LoVo (cell line): Measurements from ENCODE around the gene CHST8.

ENCODE experiments used
- DNase-seq: peaks from one replicate; pipeline ENCODE4 v3.0.0-alpha.2; 2016; ENCODE audit warnings: low spot score

CHST8 gene

DNA sequence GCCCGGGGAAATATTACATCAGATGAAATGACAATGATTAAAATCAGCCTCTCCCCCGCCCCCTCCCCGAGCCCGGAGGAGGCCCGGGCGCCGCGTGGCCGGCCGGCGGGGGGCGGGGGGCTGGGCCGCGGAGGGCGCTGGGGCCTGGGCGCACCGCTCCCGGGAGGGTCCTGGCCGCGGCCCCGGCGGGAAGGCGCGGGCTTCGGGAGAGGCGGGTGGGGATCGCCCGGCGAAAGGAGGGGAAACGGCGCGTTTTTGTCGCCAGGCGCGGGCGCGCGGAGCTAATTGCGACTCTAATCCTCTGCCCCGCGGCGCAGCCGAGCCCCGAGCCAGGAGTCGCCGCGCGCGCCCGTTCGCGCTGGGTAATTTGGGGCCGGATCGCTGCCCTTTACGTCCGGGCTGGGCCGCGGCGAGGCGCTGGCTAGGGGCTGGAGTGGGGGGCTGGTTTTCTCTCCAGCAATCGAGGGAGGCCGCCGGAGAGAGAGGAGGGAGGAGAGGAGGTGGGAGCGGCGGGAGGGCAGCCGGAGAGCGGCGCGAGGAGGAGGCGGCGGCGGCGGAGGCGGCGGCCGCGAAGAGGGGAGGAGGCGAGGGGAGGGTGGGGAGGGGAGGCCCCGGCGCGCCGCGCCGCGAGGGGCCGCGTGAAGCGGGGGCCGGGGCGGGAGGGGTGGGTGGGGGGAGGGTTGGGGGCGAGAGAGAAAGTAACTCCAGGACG is 174.6 kb downstream of the CHST8 start, which contains the start of gene KCTD15:
Gene KCTD15, plus strand, starts transcription at position 707 of the 712 bp plus-strand sequence. CDS start 3,585 bp downstream, outside the sequence.
- DNase-seq = peak; percentile 42

- no peak for DNase-seq
These were observed 176.3 kb downstream of the CHST8 start for GRCh38 chr19:33797802-33798671.

- DNase-seq = no peak
These were observed 176.9 kb downstream of the CHST8 start for GRCh38 chr19:33798681-33799111.

- no peak for DNase-seq
These were observed 177.7 kb downstream of the CHST8 start for GRCh38 chr19:33799476-33799875.

DNA sequence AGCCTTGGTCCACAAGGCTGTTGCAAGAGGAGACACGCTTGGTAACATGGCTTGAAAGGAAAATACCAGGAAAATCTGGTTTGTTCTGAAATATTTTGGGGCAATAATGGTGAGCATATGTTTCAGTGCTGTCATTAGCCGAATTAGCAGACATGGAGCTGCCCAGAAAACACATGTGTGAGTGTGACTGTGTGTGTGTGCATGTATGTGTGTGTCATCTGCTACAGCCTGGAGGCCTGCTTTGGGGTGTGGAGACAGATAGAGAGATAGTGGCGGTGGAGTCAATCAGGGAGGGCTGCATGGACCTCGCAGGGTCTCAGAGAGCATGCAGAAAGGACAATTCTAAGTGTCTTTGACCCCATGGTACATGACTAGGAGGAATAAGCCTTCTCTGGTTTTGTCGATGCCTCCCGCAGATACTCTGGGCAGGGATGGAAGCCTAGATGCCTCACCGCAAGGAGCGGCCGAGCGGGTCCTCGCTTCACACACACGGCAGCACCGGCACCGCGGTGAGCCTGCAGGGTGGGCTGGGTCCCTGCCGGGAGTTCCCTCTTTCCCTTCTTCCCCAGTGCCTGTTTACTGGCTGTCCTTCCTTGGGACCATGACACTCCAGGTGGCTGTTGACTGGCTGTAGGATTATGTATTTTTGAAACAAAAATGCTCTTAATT is 178.4 kb downstream of the CHST8 start:
- DNase-seq = no peak

DNA sequence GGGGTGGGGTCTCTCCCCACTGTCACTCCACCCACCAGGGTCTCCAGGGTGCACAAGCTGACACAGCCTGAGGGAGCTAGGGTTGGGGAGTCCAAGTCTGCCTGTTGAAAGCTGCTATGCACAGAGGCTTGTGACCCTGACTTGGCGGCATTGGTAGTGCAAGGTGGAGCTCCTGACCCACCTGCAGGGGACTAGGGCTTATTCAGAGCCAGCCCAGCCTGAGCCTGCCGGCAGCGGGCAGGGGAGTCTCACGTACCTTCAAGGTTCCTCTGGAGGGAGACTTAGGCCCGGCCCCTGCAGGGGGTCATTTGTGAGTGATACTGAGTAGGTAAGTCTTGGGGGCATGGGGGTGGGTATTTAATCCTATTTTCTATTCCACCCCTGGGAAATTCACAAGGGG is 179.7 kb downstream of the CHST8 start:
- no peak for DNase-seq

DNA sequence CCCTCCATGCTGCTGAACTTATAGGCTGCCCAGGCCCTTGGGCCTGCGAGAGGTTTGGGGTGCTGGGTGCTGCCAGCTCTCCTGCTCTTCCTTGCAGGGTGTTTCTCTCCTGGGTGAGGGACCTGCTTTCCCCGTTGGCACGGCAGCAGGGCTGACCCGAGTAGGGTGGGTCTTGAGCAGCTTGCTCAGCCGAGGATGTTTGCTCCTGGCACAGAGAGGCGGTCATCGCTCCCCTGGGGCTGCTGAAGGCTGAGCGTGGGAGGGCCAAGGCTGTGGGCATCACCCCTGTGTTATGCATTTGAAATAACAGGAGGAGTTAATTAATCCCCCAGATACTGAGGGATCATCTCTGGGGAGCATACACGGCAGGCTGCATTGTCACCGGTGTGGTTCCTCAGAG is 180.2 kb downstream of the CHST8 start:
- no peak for DNase-seq

GRCh38 chr19:33802801-33803200 is 181.0 kb downstream of the CHST8 start:
- DNase-seq = no peak

DNA sequence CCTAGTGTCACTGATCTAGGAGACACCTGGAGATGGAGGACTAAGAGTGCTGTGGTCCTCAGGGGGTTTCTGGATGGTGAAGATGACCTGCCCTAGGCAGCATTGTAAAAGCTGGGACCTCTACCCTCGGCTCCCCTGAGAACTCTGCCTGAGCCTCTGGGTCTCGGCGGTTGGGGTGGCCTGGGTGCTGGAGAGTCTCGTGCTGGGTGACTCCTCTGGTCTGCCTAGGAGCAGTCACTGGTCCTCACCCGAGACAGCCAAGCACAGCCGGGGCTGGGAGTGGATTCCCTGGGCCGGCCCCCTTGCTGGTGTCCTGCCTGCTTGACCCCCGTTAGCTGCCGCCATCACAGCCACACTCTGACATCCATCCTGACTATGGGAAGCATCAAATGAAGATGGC is 181.6 kb downstream of the CHST8 start:
- no peak for DNase-seq

DNA sequence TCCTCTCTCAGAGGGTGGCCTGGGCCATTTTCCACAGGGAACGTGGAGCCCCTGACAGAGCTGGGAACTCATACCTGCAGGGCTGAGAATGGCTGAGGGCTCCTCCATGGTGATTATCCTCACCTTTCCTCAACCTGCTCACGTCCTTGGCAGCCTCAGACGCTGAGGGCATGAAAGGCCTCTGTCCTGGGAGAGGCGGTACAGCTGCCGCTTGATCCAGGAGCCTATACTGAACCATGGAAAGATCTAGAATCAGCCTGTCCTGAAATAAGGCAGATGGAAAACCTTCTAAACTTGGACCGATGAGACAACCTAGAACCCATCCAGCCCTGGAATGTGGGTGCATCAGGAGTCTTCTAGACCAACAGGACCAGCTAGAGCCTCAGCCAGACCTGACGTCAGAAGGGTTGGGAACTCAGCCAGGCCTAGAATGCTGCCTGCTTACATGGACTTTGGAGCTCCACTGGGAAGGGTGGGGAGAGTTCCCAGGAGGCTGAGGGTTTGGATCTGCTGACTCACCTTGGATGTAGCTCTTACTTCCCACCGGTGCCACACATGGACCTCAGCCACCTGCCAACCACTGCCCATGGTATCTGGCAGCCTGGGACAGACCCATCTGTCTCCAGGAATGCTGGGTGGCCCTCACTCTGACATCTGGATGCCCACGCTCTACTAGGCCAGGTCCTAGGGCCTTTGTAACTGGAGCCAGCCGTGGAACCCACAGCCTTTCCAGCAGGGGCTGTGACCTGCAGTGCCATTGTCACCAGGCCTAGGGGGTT is 182.5 kb downstream of the CHST8 start:
- DNase-seq = peak; percentile 91

- DNase-seq = no peak
These were observed 183.6 kb downstream of the CHST8 start for GRCh38 chr19:33805313-33805712.

DNA sequence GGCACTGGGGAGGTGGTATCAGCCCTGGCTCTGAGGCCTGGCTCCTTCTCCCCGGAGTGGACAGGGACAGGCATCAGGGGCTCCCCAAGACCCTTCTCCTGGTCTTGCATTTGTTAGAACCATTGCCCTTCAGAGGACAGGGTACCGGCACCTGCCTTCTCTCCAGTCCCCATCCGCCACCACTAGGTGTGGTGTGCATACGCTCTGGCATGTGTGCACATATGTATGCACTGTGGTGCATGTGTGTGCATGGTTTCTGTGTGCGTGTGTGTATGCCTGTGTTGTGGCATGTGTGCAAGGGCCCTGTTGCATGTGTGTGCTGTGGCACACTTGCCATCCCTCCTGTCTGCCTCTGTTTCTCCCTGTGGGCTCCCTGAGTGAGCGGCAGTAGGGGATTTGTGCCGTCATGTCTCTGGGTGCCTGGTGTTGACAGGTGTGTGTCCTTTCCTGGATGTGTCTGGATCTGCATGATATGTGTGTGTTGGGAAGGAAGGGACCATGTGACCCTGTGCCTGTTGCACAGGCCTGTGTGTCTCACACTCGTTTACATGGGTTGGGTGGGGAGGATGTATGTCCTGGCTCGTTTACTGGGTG is 184.2 kb downstream of the CHST8 start:
- DNase-seq = no peak

DNA sequence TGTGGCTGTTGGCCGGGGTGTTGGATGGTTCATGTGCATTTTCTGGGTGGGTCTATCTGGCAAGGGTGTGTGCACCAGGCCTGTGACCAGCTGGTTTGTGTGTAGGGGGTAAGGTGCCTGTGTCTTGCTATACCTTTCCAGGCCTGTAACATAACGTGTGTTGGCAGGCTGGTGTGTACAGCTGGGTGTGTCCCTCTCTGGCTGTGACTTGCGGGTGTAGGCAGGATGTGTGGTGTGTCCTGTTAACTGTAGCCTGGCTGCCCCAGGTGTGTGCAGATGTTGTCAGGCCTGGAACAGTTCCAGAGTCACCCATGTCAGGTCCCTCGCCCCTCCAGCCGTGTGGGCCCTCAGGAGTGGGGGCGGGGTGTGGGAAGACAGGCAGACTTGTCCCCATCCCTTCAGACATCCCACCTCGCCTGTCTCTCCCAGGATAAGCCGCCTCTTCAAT is 184.7 kb downstream of the CHST8 start:
- no peak for DNase-seq

DNA sequence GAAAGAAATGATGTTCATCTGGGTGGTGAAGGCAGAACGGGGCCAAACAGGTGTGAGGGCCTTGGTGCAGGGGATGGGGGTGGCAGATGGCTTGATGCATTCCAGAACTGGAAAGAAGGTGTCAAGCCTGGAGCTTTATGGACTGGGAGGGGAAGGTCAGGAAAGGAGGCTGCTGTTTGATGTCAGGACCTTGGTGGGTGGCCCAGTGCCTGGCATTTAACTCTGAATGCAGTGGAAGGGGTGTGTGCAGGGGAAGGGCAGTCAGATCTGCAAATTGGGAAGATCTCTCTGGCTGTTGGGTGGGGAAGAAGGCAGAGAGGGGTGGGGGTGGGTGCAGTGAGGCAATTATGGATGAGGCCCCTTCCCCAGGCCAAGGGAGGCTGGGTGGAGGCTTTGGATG is 186.6 kb downstream of the CHST8 start:
- DNase-seq = no peak

- DNase-seq = no peak
These were observed 188.2 kb downstream of the CHST8 start for GRCh38 chr19:33809960-33810359.

- no peak for DNase-seq
These were observed 189.1 kb downstream of the CHST8 start for GRCh38 chr19:33810821-33811220.

DNA sequence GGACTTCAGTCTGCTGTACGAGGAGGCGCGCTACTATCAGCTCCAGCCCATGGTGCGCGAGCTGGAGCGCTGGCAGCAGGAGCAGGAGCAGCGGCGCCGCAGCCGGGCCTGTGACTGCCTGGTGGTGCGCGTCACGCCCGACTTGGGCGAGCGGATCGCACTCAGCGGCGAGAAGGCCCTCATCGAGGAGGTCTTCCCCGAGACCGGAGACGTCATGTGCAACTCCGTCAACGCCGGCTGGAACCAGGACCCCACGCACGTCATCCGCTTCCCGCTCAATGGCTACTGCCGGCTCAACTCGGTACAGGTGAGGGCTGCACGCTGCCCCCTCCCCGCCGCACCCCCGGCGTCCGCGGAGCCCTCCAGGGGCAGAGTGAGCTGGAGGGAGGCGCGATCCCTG is 189.5 kb downstream of the CHST8 start:
- no peak for DNase-seq

DNA sequence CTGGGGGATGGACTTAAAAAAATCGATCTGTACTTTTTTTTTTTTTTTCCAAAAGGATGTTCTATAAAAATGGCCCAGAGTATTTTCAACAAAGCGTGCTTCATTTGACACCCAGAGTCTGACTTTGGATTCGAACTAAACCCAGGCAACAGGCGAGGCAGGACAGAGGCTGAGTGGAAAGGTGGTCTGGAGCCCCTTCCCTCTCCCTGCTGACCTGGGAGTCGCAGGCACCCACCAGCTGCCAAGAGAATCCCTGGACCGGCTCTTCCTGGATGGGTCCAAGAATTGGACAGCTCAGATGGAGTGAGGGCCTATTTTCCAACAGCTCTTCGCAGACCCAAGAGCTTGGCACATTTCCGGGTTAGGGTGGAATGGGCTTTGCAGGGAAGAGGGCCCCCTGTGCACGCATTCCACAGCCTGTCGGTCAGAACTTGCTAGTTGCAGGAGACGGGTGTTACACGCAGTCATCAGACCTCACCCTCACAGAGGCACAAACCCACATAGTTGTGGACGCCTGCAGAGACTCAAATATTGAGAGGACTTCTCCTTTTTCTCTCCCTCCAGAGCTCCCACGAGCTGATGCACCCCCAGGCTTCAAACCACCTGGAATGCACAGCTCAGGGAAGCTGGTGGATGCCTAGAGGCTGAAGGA is 190.1 kb downstream of the CHST8 start:
- no peak for DNase-seq

DNA sequence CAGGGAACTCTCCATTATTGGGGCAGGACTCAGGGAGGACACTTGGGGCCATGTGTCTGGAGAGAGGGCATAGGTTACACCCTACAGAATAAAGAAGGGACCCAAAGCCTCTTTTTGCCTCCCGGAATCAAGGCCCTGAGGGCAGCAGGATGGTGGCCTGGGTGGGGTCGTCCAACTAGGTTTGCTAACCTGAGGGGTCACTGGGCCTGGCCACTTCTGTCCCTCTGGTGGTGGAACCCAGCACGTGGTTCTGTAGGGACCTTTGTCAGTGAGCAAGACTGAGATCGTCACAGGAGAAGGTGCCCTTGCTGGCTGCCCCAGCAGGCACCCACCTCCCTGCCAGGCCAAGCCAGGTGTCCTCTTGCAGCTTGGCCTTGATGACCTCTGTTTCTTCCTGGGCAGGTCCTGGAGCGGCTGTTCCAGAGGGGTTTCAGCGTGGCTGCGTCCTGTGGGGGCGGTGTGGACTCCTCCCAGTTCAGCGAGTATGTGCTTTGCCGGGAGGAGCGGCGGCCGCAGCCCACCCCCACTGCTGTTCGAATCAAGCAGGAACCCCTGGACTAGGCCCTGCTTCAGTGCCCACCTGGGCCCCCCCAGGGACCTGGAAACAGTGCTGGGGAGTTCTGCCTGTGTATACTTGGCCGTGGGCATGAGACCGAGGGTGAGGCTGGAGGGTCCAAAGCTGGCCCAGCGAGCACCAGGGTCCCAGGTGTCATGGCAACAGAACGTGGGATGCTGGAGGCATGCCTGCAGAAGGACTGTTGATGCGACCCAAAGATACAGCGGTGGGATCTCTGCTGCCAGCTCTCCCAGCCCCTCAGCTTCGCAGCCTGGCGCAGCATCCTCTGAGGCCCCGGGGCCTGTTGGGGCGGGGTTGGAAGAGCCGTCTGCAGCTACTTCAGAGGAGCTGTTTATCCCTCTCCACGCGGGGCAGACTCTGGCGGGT is 190.9 kb downstream of the CHST8 start:
- no peak for DNase-seq
